Activated CD8-positive, alpha-beta T cell treated with anti-CD3 and anti-CD28 coated beads for 36 hours (primary cell): ENCODE data around the gene KCNAB1. TPM values are rescaled to one million over a fixed set of nuclear protein-coding genes. Genes with fewer than 3 reads are reported as not detected.
"Not testable (repeated sequence)": the region's sequence is repeated elsewhere in the genome, so short reads cannot be mapped to it uniquely, and the experiment has no call there.

Experiments used
- ATAC-seq: fragments of 200-7000 bp; cut with Tn5 transposase; one replicate; pipeline ENCODE4 v1.10.0; 2021; ENCODE audit warnings: mild to moderate bottlenecking, moderate library complexity
- CTCF ChIA-PET: fragments of 350-600 bp; sonication (Branson Sonifier 250); formaldehyde crosslinking; loops from one replicate; lab custom pipeline; 2021; ENCODE audit warnings: antibody characterized with exemption; lab: Charles Lee
- POLR2A ChIA-PET: fragments of 350-600 bp; sonication (Branson Sonifier 250); formaldehyde crosslinking; loops from one replicate; lab custom pipeline; 2021; ENCODE audit warnings: antibody characterized with exemption; lab: Charles Lee
- DNase-seq: peaks from one replicate; pipeline ENCODE4 v3.0.0-alpha.2; 2020
- H3K27ac Mint-ChIP-seq: one replicate; pipeline ENCODE4 v1.8.0; 2021; ENCODE audit warnings: mild to moderate bottlenecking, mixed read lengths
- H3K27me3 Mint-ChIP-seq: one replicate; pipeline ENCODE4 v1.8.0; 2021; ENCODE audit warnings: mixed read lengths
- H3K36me3 Mint-ChIP-seq: one replicate; pipeline ENCODE4 v1.8.0; 2021; ENCODE audit warnings: low read depth, mixed read lengths
- H3K4me1 Mint-ChIP-seq: one replicate; pipeline ENCODE4 v1.8.0; 2021; ENCODE audit warnings: low read depth, mixed read lengths
- H3K4me3 Mint-ChIP-seq: one replicate; pipeline ENCODE4 v1.8.0; 2021; ENCODE audit warnings: mild to moderate bottlenecking, moderate library complexity, mixed read lengths
- H3K9me3 Mint-ChIP-seq: one replicate; pipeline ENCODE4 v1.8.0; 2021; ENCODE audit warnings: mixed read lengths
- CTCF ChIP-seq: fragments of 200-600 bp; IDR thresholded peaks from one replicate; pipeline ENCODE4 v1.8.0; 2022; ENCODE audit warnings: antibody characterized with exemption, mild to moderate bottlenecking
- intact Hi-C: fragments of 100-400 bp; cut with micrococcal nuclease; formaldehyde crosslinking; loops from one replicate; pipeline ENCODE4 v1.10.0; 2022
- total RNA-seq, 2 experiments: library from RNA; stranded (reverse); gene quantifications; one replicate each; pipeline ENCODE4 v1.2.3, GENCODE V29; 2021

KCNAB1 gene
- total RNA-seq, 2 experiments from 2014 or later = not detected

DNA sequence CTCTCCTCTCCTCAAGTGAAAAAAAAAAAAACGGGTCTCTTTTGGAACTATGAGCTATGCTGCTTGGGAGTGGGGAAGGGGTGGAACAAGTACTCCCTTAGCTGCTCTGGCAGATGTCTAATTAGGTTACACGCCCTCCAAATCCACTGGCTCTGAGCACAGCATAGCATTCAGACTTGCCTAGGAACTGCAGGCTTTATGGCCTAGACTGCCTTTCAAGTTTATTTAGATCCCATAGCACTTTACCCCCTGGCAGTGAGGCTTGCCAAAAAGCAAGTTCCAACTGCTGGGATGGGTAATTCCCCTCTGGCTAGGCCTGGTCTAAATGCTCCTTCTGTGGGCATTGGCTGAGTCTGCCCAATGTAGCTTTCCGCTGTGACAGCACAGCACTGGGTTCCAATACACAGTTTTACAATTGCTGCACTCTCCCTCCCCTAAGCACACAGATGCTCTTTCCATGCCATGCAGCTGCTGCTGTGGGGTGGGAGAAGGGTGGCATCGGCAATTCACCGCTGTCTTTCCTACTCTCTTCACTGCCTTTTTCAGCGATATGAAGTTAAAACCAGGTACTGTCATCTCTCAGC is 152.8 kb downstream of the KCNAB1 start:
- no peak overlapping the region for H3K4me3 Mint-ChIP-seq
- CTCF ChIA-PET = no interaction called here
- H3K27me3 Mint-ChIP-seq = peaks cover 7% of the 10 kb centered on the region
- no peak for TF ChIP-seq CTCF
- POLR2A ChIA-PET = no interaction called here
- H3K27ac Mint-ChIP-seq = no peak overlapping the region
- intact Hi-C loops = no loop called here
- ATAC-seq (no peak), DNase-seq (no peak)
- no peaks in the 10 kb centered on the region for H3K9me3 Mint-ChIP-seq
- H3K36me3 Mint-ChIP-seq = no peaks in the 10 kb centered on the region
- no peaks in the 10 kb centered on the region for H3K4me1 Mint-ChIP-seq

DNA sequence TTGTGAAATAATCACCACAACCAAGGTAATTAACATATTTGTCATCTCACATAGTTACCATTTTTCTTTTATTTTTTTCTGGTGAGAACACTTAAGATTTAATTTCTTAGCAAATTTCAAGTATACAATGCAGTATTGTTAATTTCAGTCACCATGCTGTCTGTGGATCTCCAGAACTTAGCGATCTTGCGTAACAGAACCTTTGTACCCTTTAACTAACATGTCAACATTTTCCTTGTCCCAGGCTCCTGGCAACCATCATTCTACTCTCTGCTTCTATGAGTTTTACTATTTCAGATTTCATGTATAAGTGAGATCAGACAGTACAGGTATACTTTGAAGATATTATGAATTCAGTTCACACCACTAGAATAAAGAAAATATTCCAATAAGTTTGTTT is 154.4 kb downstream of the KCNAB1 start:
- no peak for TF ChIP-seq CTCF
- POLR2A ChIA-PET = no interaction called here
- Mint-ChIP-seq H3K4me3 (no peak overlapping the region), H3K27me3 (peaks cover 5% of the 10 kb centered on the region), H3K36me3 (no peaks in the 10 kb centered on the region), H3K4me1 (no peaks in the 10 kb centered on the region), H3K9me3 (no peaks in the 10 kb centered on the region), H3K27ac (no peak overlapping the region)
- CTCF ChIA-PET = no interaction called here
- intact Hi-C loops = no loop called here
- ATAC-seq (no peak), DNase-seq (no peak)

DNA sequence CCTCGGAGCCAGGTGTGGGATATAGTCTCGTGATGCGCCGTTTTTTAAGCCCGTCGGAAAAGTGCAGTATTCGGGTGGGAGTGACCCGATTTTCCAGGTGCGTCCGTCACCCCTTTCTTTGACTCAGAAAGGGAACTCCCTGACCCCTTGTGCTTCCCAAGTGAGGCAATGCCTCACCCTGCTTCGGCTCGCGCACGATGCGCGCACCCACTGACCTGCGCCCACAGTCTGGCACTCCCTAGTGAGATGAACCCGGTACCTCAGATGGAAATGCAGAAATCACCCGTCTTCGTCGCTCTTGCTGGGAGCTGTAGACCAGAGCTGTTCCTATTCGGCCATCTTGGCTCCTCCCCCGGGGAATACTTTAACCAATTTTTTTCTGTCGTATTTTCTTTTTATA is 164.3 kb downstream of the KCNAB1 start:
- H3K36me3 Mint-ChIP-seq, DNase-seq, CTCF ChIA-PET, ATAC-seq, POLR2A ChIA-PET, intact Hi-C loops, H3K4me1 Mint-ChIP-seq, H3K4me3 Mint-ChIP-seq, H3K9me3 Mint-ChIP-seq, H3K27ac Mint-ChIP-seq: not testable (repeated sequence)
- peaks cover 12% of the 10 kb centered on the region for H3K27me3 Mint-ChIP-seq

DNA sequence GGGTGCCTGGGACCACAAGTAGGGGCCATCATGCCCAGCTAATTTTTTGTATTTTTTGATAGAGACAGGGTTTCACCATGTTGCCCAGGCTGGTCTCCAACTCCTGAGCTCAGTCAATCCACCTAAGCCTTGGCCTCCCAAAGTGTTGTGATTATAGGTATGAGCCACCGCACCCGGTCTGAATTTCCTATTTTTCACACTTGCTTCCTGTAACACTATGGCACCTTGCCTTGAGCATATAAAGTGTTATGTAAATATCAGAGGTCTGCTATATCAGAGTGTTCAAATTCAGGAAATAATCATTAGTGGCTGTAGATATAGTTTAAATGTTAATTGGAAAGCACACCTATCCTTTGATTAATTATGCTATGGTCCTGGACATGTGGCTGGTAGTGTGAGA is 165.2 kb downstream of the KCNAB1 start:
- H3K27me3 Mint-ChIP-seq = peaks cover 22% of the 10 kb centered on the region
- no peak overlapping the region for H3K4me3 Mint-ChIP-seq
- intact Hi-C loops = no loop called here
- no peak overlapping the region for H3K27ac Mint-ChIP-seq
- ChIA-PET CTCF (no interaction called here), POLR2A (no interaction called here)
- DNase-seq (no peak), ATAC-seq (no peak)
- no peaks in the 10 kb centered on the region for H3K9me3 Mint-ChIP-seq
- no peaks in the 10 kb centered on the region for H3K4me1 Mint-ChIP-seq
- no peaks in the 10 kb centered on the region for H3K36me3 Mint-ChIP-seq
- no peak for TF ChIP-seq CTCF

DNA sequence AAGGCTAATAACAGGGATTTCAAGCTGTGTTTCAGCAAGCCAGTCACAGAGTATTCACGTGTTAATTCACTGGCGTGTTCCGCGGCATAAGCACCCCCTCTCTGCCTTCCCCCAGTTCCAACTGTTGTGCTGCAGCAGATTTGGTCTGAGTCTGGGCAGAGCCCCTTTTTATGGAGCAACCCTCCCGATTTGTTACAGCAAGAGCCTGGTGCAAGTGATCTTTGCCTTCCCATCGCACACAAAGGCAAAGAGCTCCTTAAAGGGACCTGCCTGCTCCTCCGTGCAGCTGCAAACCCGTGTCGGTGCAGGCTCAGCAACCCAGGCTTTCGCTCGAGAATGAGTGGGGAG is 170.5 kb downstream of the KCNAB1 start:
- CTCF ChIA-PET = interaction anchor here (1.4 kb wide), 1 partner anchor 139 kb away, joined by 4 read pairs; no protein-coding TSS in a partner anchor
- Mint-ChIP-seq H3K27ac (no peak overlapping the region), H3K27me3 (peaks cover 48% of the 10 kb centered on the region), H3K4me1 (no peaks in the 10 kb centered on the region), H3K36me3 (no peaks in the 10 kb centered on the region), H3K4me3 (no peak overlapping the region), H3K9me3 (no peaks in the 10 kb centered on the region)
- no peak for TF ChIP-seq CTCF
- DNase-seq (no peak), ATAC-seq (no peak)
- POLR2A ChIA-PET = no interaction called here
- intact Hi-C loops = no loop called here
